H9 (cell line): Measurements from ENCODE around the gene TMEM141. TPM values are rescaled to one million over a fixed set of nuclear protein-coding genes. Genes with fewer than 3 reads are reported as not detected.

Experiments
- DNase-seq: peaks from one replicate; pipeline ENCODE4 v3.0.0-alpha.2; 2017
- H2AFZ ChIP-seq: one replicate; pipeline ENCODE4 v1.6.1; 2013; ENCODE audit warnings: mild to moderate bottlenecking, low read length, control low read depth, moderate library complexity
- H2AK5ac ChIP-seq: 2 replicates; pipeline ENCODE4 v1.6.1; 2013; ENCODE audit warnings: low read length, control low read depth, mixed read lengths; ENCODE audit not compliant: insufficient read length
- H2BK120ac ChIP-seq: one replicate; pipeline ENCODE4 v1.6.1; 2013; ENCODE audit warnings: low read depth, mild to moderate bottlenecking, low read length, control low read depth, inconsistent platforms; ENCODE audit not compliant: poor library complexity, severe bottlenecking
- H2BK12ac ChIP-seq: 2 replicates; pipeline ENCODE4 v1.6.1; 2013; ENCODE audit warnings: low read length, control low read depth, mixed read lengths, low read depth; ENCODE audit not compliant: insufficient read length
- H2BK15ac ChIP-seq: 2 replicates; pipeline ENCODE4 v1.6.1; 2013; ENCODE audit warnings: low read depth, low read length, control low read depth
- H2BK20ac ChIP-seq: one replicate; pipeline ENCODE4 v1.6.1; 2013; ENCODE audit warnings: low read depth, mild to moderate bottlenecking, low read length, control low read depth, inconsistent platforms; ENCODE audit not compliant: poor library complexity, severe bottlenecking
- H2BK5ac ChIP-seq: 2 replicates; pipeline ENCODE4 v1.6.1; 2013; ENCODE audit warnings: low read length, control low read depth, mixed read lengths; ENCODE audit not compliant: insufficient read length
- H3K14ac ChIP-seq: 2 replicates; pipeline ENCODE4 v1.6.1; 2013; ENCODE audit warnings: low read length, control low read depth; ENCODE audit not compliant: insufficient read depth
- H3K18ac ChIP-seq: 2 replicates; pipeline ENCODE4 v1.6.1; 2013; ENCODE audit warnings: low read depth, mild to moderate bottlenecking, mixed read lengths, low read length, control low read depth; ENCODE audit not compliant: insufficient read length
- H3K23ac ChIP-seq: 2 replicates; pipeline ENCODE4 v1.6.1; 2013; ENCODE audit warnings: low read length, control low read depth, mixed read lengths, low read depth; ENCODE audit not compliant: insufficient read length
- H3K23me2 ChIP-seq: 2 replicates; pipeline ENCODE4 v1.6.1; 2013; ENCODE audit warnings: low read depth, mild to moderate bottlenecking, mixed read lengths, low read length, control low read depth; ENCODE audit not compliant: insufficient read length, poor library complexity, severe bottlenecking
- H3K27ac ChIP-seq: 2 replicates; pipeline ENCODE4 v1.5.1; 2013; ENCODE audit warnings: low read length, control low read depth, mixed read lengths, low read depth; ENCODE audit not compliant: insufficient read length
- H3K27me3 ChIP-seq: 2 replicates; pipeline ENCODE4 v1.6.1; 2013; ENCODE audit warnings: low read length, control low read depth, inconsistent platforms; ENCODE audit not compliant: insufficient read depth
- H3K4ac ChIP-seq: 2 replicates; pipeline ENCODE4 v1.6.1; 2013; ENCODE audit warnings: low read depth, mild to moderate bottlenecking, control low read depth, inconsistent platforms, low read length, moderate library complexity
- H3K4me1 ChIP-seq: 2 replicates; pipeline ENCODE4 v1.6.1; 2013; ENCODE audit warnings: low read length, control low read depth, inconsistent platforms; ENCODE audit not compliant: insufficient read depth
- H3K4me2 ChIP-seq: 2 replicates; pipeline ENCODE4 v1.6.1; 2013; ENCODE audit warnings: low read length, control low read depth, mixed read lengths; ENCODE audit not compliant: insufficient read length, insufficient read depth
- H3K56ac ChIP-seq: 2 replicates; pipeline ENCODE4 v1.6.1; 2013; ENCODE audit warnings: low read depth, mild to moderate bottlenecking, mixed read lengths, low read length, control low read depth; ENCODE audit not compliant: insufficient read length
- H3K79me1 ChIP-seq: 2 replicates; pipeline ENCODE4 v1.6.1; 2013; ENCODE audit warnings: low read depth, mild to moderate bottlenecking, moderate library complexity, low read length, control low read depth, inconsistent platforms; ENCODE audit not compliant: insufficient read depth, poor library complexity, severe bottlenecking
- H3K79me2 ChIP-seq: 2 replicates; pipeline ENCODE4 v1.6.1; 2013; ENCODE audit warnings: low read length, control low read depth, inconsistent platforms; ENCODE audit not compliant: insufficient read depth
- H3K9ac ChIP-seq: 2 replicates; pipeline ENCODE4 v1.6.1; 2013; ENCODE audit warnings: low read length, control low read depth, mixed read lengths; ENCODE audit not compliant: insufficient read length; ENCODE audit errors: extremely low read depth
- H3K9me3 ChIP-seq: one replicate; pipeline ENCODE4 v1.6.1; 2013; ENCODE audit warnings: low read depth, low read length, inconsistent platforms; ENCODE audit not compliant: control insufficient read depth
- H3T11ph ChIP-seq: one replicate; pipeline ENCODE4 v1.6.1; 2013; ENCODE audit warnings: mild to moderate bottlenecking, low read length, control low read depth, inconsistent platforms
- H4K20me1 ChIP-seq: one replicate; pipeline ENCODE4 v1.6.1; 2013; ENCODE audit not compliant: control insufficient read depth, insufficient read length, insufficient read depth
- H4K5ac ChIP-seq: 2 replicates; pipeline ENCODE4 v1.6.1; 2013; ENCODE audit warnings: low read depth, mild to moderate bottlenecking, mixed read lengths, low read length, control low read depth; ENCODE audit not compliant: insufficient read length
- H4K8ac ChIP-seq: replicated peaks from 2 replicates; pipeline ENCODE4 v1.6.1; 2013; ENCODE audit warnings: low read length, control low read depth, mixed read lengths, low read depth; ENCODE audit not compliant: insufficient read length
- H4K91ac ChIP-seq: 2 replicates; pipeline ENCODE4 v1.6.1; 2013; ENCODE audit warnings: low read depth, mild to moderate bottlenecking, moderate library complexity, mixed read lengths, low read length, control low read depth; ENCODE audit not compliant: insufficient read length
- H3K27ac Mint-ChIP-seq, 3 experiments: 2 replicates in 2 of 3; 3 replicates in 1 of 3; pipeline ENCODE4 v1.8.0; 2020 to 2021; ENCODE audit warnings: mixed read lengths in 3 of 3, mild to moderate bottlenecking in 1 of 3, moderate library complexity in 1 of 3
- H3K27me3 Mint-ChIP-seq: 2 replicates; pipeline ENCODE4 v1.8.0; 2021; ENCODE audit warnings: low read depth, mild to moderate bottlenecking, moderate library complexity, mixed read lengths
- H3K36me3 Mint-ChIP-seq, 3 experiments: 2 replicates in 2 of 3; 3 replicates in 1 of 3; pipeline ENCODE4 v1.8.0; 2020 to 2021; ENCODE audit warnings: low read depth in 3 of 3, mixed read lengths in 3 of 3; ENCODE audit not compliant: insufficient read depth in 1 of 3
- H3K4me1 Mint-ChIP-seq, 2 experiments: 2 replicates each; pipeline ENCODE4 v1.8.0; 2020; ENCODE audit warnings: mixed read lengths in 2 of 2
- H3K4me3 Mint-ChIP-seq, 2 experiments: 2 replicates in 1 of 2; 3 replicates in 1 of 2; pipeline ENCODE4 v1.8.0; 2020 to 2021; ENCODE audit warnings: mild to moderate bottlenecking in 2 of 2, mixed read lengths in 2 of 2, moderate library complexity in 1 of 2
- H3K9me3 Mint-ChIP-seq, 2 experiments: 2 replicates in 1 of 2; 3 replicates in 1 of 2; pipeline ENCODE4 v1.8.0; 2020; ENCODE audit warnings: mild to moderate bottlenecking in 2 of 2, mixed read lengths in 2 of 2, moderate library complexity in 1 of 2
- WGBS: extraction: QIAGEN DNeasy Blood & Tissue Kit; methylation state at CpG from one replicate; pipeline ENCODE4 v1.1.7; 2013; ENCODE audit warnings: missing lambda C conversion rate, low lambda C conversion rate, mixed read lengths; ENCODE audit not compliant: insufficient read length; ENCODE audit errors: extremely low coverage; 5-methylcytosine and 5-hydroxymethylcytosine counted together
- total RNA-seq: library from RNA; stranded (reverse); gene quantifications from 2 replicates; pipeline ENCODE4 v1.2.1, GENCODE V29; 2021
- TF ChIP-seq, protein P1 (sequence below): fragments of 200-600 bp; sonication (generic); conservative IDR thresholded peaks from 3 replicates; pipeline ENCODE4 v1.8.0; 2021; ENCODE audit warnings: antibody characterized with exemption, mild to moderate bottlenecking

Gene TMEM141
- total RNA-seq, 1 experiment from 2014 or later: 55.2 TPM

DNA sequence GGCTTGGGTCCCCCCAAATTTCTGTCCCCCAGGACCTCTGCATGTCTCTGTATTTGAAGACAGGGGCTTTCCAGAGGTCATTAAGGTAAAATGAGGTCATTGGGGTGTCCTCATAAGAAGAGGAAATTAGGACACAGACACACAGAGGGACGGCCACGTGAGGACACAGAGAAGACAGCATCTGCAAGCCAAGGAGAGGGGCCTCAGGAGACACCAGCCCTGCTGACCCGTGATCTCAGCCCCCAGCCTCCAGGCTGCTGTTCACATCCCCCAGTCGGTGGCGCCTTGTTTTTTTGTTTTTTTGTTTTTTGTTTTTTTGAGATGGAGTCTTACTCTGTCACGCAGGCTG, 3.8 kb downstream of the TMEM141 start:
- H4K5ac ChIP-seq: no peak overlapping the region
- no peaks in the 10 kb centered on the region for H3K9me3 ChIP-seq
- no peak overlapping the region for H3K27ac ChIP-seq
- H2BK12ac ChIP-seq: no peak overlapping the region
- Mint-ChIP-seq H3K36me3 (peaks cover 0 to 8% (median 1%) of the 10 kb centered on the region in 3 experiments; a peak in 3 of 7 replicates), H3K9me3 (no peaks in the 10 kb centered on the region), H3K27me3 (peaks cover 36% of the 10 kb centered on the region), H3K4me1 (peaks cover 17 to 27% of the 10 kb centered on the region in 2 experiments), H3K4me3 (no peak overlapping the region), H3K27ac (peak overlapping the region in 1 of 3 experiments; percentile 32; a peak in 1 of 7 replicates)
- H3K56ac ChIP-seq: no peak overlapping the region
- no peak overlapping the region for H3K18ac ChIP-seq
- peaks cover 7% of the 10 kb centered on the region for H3K23me2 ChIP-seq
- H4K91ac ChIP-seq: no peak overlapping the region
- no CpG with 5 or more reads among the region's 6 CpGs for WGBS
- no peak overlapping the region for H2AK5ac ChIP-seq
- no peak overlapping the region for H2BK120ac ChIP-seq
- no peak for DNase-seq
- H2BK15ac ChIP-seq: no peak overlapping the region
- no peak overlapping the region for H3K9ac ChIP-seq
- no peak overlapping the region for H2BK5ac ChIP-seq
- H3K4me2 ChIP-seq: no peak overlapping the region
- no peak overlapping the region for H3K23ac ChIP-seq
- no peaks in the 10 kb centered on the region for H3K4me1 ChIP-seq
- no peak overlapping the region for H3T11ph ChIP-seq
- H4K8ac ChIP-seq: no peak overlapping the region
- no peak overlapping the region for H3K14ac ChIP-seq
- no peak overlapping the region for H2BK20ac ChIP-seq
- H3K4ac ChIP-seq: no peak overlapping the region
- no peaks in the 10 kb centered on the region for H3K79me1 ChIP-seq
- H2AFZ ChIP-seq: no peak overlapping the region
- TF ChIP-seq, protein P1, sequence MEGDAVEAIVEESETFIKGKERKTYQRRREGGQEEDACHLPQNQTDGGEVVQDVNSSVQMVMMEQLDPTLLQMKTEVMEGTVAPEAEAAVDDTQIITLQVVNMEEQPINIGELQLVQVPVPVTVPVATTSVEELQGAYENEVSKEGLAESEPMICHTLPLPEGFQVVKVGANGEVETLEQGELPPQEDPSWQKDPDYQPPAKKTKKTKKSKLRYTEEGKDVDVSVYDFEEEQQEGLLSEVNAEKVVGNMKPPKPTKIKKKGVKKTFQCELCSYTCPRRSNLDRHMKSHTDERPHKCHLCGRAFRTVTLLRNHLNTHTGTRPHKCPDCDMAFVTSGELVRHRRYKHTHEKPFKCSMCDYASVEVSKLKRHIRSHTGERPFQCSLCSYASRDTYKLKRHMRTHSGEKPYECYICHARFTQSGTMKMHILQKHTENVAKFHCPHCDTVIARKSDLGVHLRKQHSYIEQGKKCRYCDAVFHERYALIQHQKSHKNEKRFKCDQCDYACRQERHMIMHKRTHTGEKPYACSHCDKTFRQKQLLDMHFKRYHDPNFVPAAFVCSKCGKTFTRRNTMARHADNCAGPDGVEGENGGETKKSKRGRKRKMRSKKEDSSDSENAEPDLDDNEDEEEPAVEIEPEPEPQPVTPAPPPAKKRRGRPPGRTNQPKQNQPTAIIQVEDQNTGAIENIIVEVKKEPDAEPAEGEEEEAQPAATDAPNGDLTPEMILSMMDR: no peak
- no peaks in the 10 kb centered on the region; the same call in 1 of the 2 replicates for H3K27me3 ChIP-seq
- H4K20me1 ChIP-seq: no peaks in the 10 kb centered on the region
- no peaks in the 10 kb centered on the region for H3K79me2 ChIP-seq
